NCI-H2196 (cell line): ENCODE measurements around the gene CFAP410.

Source experiments
- DNase-seq: peaks from one replicate; lab custom pipeline; 2025; ENCODE audit not compliant: unreplicated experiment; lab: John Stamatoyannopoulos, UW

CFAP410 gene

DNA sequence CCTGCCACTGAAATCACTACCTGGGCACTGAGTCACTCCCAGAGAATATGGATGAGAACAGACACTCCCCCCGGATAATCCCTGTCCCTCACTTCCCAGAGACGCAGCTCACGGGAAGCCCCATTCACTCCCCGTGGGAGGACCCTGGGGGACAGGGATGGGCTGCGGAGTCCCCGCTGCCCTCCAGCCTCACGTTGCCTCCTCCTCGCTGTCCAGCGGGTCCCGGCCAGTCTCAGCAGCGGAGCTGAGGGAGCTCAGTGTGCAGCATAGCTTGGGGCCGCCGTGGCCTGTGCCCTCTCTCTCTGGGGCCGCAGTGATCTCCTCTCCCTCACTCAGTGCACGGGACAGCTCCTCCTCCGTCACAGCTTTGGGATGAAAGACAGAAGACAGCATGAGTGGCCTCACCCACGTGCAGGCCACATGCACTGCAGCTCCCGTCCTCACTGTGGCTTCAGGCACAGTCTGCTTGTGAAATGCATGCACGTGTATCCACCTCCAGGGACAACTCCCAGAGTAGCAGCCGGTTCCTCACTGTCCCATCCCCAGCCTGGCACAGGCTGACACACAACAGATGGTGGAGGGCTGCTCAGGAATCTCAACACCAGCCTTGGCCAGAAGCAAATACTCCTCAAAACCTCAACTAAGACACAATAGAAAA is 7.4 kb downstream of the CFAP410 start:
- DNase-seq: no peak

DNA sequence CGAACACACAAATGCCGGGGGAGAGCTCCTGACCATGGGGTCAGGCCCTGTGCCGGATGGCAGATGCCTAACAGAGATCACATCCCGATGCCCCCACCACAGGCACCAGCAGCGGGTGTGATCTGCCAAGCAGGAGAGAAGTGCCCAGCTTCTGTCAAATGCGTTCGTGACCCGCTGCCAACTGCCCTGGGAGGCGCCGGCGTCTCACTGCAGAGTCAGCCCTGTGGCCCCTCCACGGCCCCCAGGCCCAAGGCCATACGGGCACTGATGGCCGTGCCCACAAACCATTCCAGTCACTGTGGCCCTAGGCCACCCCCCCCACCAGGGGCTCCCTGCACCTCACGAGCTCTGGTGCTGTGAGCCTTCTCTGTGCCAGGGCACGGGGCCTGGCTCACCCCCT is 8.0 kb downstream of the CFAP410 start:
- no peak for DNase-seq

GRCh38 chr21:44330698-44331097 is 8.5 kb downstream of the CFAP410 start:
- DNase-seq: no peak

DNA sequence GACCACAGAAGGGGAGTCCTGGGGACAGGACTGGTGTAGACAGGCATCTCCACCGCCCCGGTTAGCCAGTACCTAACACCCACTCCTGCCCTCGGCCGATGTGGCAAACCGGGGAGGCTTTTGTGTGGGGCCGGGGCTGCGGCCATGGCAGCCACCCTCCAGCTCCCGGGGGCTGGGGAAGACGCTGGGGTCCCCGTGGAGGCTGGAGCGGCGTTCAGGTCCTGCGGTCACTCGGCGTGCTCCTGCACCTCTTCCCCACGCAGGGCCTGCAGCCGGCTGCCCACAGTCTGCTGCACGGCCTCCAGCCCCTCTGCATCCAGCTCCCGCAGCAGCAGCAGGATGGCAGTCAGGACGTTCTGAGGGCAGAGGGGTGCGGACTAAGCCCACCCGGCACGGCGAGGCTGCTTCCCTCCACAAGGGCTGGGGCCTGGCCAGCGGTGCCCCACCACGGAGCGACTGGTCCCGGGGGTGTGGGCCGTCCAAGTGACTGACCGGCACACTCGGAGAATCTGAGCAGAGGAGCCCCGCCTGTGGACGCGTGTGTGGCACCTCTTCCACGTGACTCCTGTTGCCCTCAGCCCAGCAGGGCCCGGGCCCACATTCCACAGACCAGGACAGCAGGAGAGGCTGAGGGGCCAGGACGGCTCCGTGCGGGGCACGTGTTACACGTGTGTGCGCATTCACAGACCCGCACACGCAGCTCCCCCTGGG is 9.1 kb downstream of the CFAP410 start:
- no peak for DNase-seq

DNA sequence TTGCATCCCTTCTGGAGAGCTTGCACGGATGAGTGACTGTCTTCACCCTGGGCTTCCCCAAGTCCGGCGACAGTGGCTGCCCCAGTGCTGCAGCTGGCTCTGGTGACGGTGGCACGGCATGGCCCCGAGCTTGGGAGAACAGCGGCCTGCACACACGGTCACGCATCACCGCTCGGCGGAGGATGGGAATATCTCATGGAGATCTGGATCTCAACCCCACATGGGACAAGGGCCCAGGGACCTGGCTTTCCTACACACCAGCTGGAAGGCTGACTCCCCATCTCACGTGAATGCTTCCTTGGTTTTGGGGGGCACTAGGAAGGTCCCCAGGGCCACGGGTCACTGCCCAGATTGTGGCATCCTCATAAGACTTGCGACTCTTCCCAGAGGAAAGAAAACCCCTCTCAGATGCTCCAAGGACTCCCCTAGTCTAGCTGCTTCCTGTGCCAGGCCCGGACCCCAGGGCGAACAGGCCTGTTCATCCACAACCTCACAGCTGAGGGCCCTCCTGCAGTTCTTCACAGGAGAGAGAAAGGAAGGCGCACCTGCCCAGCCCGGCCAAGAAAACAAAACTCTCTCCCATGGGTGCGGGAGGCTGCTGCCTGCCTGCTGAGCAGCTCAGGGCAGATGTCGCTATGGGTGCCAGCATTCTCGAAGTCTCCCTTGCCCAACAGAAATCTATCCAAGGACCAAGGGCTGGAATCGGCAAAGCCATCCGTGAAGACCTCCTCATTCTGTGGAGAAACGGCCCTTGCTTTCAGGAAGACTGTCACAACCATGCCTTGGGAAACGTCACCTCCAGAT is 9.9 kb downstream of the CFAP410 start:
- DNase-seq: no peak

DNA sequence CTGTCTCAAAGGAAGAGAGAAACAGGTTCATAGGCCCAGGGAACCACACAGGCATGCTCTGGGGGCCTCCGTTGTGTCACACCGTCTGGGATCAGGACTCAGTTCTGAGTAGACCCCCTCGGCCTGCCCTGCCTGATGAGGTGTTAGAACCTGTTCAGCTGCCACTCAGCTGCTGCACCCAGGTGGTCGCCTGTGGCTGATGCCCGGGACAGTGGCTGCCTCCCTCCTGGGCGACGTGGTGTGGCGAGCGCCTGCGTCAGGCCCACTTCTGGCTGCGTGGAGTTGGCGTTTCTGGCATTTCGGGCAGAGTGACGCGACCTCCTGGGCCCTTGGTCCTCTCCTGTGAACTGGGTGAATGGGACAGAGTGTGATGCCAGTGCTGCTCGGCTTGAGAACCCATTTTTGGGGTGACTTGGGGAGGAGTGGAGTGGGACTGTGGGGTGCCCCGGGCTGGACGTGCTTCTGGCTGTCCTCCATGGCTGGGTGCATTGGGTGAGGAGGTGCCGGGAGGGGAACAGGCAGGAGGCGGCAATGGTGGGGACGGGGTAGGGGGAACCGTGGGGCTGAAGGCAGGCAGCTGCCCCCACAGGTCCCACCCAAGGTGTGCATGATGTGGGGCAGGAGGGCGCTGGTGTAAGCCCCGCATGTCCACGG is 10.8 kb downstream of the CFAP410 start:
- no peak for DNase-seq

DNA sequence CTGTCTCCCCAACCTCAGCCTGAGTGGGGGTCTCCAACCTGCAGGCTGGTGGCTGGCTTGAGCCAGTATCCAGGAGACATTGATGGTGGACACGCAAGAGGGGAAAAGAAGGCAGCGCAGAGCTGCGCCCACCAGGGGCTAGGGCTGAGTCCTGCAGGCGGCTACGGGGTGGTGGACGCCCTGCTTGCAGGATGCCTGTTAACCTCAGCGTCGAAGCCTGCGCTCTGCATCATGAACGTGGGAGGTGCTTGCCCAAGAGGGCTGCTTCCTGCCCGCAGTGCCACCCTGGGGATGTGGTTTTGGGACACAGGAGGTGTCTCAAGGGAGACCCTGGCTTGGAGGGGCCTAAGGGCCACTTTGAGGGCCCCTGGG is 11.6 kb downstream of the CFAP410 start:
- no peak for DNase-seq

DNA sequence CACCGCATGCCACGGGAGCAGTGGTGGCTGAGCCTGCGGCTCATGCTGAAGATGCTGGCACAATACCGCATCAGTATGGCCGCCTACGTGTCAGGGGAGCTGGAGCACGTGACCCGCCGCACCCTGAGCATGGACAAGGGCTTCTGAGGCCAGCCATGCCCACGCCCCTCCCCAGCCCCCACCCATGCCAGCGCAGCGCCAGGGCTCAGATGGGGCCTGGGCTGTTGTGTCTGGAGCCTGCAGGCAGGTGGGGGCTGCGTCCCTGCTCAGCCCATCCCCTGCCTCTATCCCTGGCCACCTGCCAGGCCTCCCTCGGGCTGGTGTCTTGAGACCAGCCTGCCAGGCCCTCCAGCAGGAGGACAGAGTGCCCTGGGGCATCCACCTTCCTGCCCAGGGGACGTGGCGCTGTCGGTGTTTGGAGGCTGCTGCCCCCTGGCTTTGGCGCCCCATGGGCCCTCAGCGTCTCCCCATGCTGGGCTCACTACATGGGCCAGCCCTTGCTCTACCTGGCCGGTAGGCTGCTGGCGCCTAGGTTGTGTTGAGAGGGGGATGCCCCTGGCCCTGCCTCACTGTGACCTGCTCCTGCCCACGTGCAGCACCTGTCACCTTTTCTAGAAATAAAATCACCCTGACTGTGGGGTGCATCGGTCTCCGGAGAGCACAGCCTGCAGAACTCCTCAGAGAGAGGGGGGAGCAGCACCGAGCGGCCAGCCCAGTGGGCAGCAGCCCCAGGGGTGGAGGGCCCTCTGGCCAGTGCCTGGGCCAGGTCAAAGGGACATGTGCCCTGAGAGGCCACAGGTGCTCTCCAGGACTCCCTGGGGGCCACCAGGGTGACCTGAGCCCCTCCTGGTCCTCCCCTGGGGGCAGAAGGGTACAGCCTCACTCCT is 12.2 kb downstream of the CFAP410 start:
- no peak for DNase-seq

DNA sequence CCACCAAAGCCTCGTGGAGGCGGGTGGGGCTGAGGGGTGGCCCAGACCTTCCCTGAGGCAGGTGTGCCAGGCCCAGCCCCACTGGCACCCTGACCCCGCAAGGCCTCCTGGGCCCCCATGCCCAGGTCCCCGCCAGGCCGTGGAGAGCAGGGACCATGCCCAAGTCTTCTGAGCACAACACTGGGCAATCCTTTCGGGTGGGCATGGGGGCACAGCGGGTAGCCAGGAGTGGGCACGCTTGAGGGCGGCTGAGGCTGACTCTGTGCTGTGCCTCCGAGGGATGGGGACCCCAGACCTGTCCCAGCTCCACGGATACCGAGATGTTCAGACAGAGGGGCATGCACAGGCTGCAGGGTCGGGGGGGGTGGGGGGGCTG is 12.9 kb downstream of the CFAP410 start:
- no peak for DNase-seq

DNA sequence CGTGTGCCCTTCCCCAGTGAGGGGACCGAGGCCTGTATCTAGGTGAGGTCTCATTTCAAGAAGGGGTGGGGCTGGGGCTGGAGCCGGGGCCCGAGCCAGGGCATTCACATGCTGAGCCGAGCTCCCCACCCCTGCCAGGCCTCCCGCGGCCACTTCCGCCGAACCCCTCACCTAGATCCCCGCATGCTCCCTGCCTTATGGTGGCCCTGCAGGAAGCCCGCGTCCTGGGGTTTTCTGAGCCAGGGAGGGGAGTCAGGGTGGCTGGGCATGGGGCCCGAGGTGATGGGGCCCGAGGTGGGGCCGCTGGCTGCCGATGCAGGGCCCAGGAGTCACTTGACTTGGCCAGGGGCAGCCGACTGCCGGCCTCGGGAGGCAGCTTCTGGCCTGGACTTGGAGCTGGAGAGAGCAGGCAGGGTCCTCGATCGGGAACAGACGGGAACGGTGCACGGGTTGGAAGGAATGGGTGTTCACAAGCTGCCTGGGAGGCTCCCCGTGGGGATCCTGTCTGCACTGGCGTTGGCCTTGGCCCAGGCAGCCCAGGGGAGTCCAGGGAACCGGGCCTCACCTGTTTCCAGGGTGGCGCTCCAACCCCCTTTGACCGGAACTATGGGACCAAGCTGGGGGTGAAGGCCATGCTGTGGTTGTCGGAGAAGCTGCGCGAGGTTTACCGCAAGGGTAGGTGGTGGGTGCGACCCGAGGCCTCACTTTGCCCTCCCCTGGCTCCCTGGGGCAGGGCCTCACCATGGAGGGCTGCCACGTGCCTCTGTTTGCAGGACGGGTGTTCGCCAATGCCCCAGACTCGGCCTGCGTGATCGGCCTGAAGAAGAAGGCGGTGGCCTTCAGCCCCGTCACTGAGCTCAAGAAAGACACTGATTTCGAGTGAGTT is 13.6 kb downstream of the CFAP410 start:
- DNase-seq: no peak

DNA sequence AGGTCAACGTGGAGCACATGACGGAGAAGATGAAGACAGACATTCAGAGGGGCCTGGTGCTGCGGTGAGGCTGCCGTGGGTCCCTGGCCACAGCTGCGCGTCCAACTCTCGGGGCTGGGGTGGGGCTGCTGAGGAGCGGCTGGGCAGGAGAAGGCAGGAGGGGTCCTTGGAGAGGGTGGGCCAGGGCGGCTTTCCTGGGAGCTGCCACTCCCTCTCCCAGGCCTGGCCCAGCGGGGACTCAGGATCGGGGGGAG is 14.4 kb downstream of the CFAP410 start:
- DNase-seq: no peak

DNA sequence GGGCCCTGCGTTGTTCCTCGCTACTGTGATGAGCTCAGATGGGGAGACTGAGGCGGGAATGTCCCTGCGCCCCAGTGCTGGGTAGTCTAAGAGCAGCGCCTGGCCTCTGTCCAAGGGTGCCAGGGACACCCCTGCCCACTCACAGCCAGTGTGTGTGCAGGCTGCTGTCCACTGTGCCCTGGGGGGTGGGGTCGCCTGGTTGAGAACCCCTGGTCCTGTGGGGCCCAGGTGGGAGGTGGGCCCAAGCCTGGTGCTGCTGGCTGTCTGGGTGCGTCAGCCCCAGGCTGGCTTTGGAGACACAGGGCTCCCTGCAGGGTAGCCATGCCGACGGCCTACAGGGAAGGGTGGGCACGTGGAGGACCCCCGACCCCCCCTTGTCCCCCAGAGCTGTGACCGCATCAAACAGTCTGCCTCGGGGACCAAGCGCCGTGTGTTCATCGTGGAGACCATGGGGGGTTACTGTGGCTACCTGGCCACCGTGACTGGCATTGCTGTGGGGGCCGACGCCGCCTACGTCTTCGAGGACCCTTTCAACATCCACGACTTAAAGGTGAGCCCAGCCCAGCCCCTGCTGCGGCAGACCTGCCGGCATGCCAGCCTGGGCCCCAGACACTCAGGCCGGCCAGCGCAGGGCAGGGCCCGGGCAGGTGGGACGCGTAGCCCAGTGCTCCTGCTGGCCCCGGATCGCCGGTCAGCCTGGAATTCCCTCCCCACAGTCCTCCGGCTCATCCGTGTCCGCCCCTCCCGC is 14.9 kb downstream of the CFAP410 start:
- no peak for DNase-seq

DNA sequence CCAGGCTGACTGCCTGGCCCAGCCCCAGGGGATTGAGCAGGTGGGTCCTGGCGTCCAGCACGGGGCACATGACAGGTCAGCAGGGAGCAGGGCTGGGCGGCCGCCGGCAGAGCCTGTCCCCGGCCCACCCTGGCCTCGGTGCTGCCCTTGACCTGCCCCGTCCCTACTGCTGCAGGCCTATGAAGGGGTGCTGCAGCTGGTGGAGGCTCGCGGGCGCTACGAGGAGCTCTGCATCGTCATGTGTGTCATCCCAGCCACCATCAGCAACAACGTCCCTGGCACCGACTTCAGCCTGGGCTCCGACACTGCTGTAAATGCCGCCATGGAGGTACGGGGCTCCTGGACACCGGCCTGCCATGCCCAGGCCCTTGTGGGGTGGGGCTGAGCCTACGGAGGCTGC is 15.6 kb downstream of the CFAP410 start:
- no peak for DNase-seq

DNA sequence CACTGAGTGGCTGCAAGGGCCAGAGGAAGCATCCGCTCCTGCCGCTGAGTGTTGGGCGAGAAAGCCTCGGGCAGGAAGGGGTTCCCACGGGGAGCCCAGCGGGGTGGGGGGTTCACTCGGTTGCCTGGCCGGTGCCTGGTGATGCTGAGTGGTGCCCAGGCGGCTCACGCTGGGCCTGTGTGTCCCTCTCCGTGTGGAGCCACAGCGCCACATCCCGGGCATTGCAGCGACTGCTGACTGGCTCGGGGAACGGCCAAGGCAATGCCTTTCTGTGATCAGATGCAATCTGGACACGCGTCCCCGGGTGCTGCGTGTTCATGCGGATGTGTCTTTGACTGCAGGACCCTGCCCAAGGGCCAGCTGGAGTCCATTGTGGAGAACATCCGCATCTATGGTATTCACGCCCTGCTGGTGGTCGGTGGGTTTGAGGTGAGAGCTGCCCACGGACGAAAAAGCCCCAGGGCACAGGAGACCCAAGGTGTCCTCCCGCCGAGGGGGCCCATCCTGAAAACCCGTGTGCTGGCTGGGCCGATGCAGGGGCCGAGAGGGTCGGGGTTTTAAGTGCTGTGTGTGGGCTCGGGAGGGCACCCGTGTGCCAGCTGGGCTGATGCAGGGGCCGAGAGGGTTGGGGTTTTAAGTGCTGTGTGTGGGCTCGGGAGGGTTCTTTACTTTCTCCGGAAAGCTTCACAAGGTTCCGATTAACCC is 16.4 kb downstream of the CFAP410 start:
- no peak for DNase-seq

DNA sequence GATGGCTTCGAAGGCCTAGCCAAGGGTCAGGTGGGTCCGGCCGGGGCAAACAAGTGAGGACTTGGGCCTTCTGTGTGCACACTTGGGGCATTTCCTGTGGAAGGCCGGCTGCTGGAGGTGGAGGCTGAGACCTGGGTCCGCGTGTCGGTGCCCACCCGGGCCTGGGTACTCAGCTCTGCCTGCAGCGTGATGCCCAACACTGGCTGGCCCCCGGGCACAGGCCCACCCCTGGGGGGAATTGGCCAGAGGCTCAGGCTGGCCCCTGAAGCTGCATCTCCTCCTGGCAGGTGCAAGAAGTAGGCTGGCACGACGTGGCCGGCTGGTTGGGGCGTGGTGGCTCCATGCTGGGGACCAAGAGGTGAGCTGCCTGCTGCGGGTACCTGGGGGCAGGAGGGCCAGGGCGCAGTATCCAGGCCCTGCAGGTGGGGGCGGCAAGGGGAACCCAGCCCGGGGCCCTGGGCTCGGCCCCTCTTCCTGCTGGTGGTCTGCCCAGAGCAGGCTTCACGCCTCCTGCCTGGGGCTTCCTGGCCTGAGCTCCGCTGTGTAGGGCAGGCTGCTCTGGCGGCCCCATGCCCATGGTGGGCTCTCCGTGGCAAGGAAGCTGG is 17.2 kb downstream of the CFAP410 start:
- no peak for DNase-seq

DNA sequence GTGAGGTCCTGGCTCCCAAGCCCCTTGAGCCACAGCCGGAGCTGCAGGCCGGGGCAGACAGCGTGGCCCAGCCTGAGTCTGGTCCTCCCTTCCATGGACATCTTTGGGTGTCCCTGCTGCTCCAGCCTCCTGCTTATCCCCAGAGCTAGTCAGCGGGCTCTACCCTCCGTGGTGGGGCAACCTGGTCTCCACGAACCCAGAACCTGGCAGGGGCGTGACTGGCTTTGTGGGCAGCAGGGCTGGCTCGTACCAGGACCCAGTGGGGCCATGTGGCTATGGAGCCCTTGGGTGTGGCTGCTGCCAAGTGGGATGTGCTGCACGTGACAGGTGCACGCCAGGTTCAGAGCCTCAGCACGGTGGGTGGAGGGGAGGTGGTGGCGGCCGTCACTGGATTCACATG is 18.3 kb downstream of the CFAP410 start:
- DNase-seq: no peak

GRCh38 chr21:44319407-44320065 is 19.7 kb downstream of the CFAP410 start:
- no peak for DNase-seq
